NCI-H2227 (cell line): ENCODE data around the gene PRICKLE1.
A peak's percentile ranks its signal among the peaks of the same experiment; 100 is the strongest.

Experiments used
- DNase-seq: peaks from one replicate; lab custom pipeline; 2025; ENCODE audit not compliant: unreplicated experiment; lab: John Stamatoyannopoulos, UW

Gene PRICKLE1

GRCh38 chr12:42588524-42589464 lies 752 bp downstream of the PRICKLE1 start:
- DNase-seq: peak; percentile 11

GRCh38 chr12:42587601-42588523 lies 1.7 kb downstream of the PRICKLE1 start:
- no peak for DNase-seq

- no peak for DNase-seq
These were observed 3.3 kb downstream of the PRICKLE1 start for GRCh38 chr12:42586268-42586667.

- DNase-seq: no peak
These were observed 3.7 kb downstream of the PRICKLE1 start for GRCh38 chr12:42585841-42586216.

- no peak for DNase-seq
These were observed 4.2 kb downstream of the PRICKLE1 start for GRCh38 chr12:42585154-42585840.

- no peak for DNase-seq
These were observed 4.9 kb downstream of the PRICKLE1 start for GRCh38 chr12:42584651-42585111.

GRCh38 chr12:42583016-42583415 lies 6.5 kb downstream of the PRICKLE1 start:
- no peak for DNase-seq

GRCh38 chr12:42582498-42582897 lies 7.0 kb downstream of the PRICKLE1 start:
- no peak for DNase-seq

GRCh38 chr12:42582050-42582449 lies 7.5 kb downstream of the PRICKLE1 start:
- no peak for DNase-seq

GRCh38 chr12:42576374-42576773 lies 13.2 kb downstream of the PRICKLE1 start:
- no peak for DNase-seq

- no peak for DNase-seq
These were observed 13.8 kb downstream of the PRICKLE1 start for GRCh38 chr12:42575717-42576116.

- DNase-seq: no peak
These were observed 14.7 kb downstream of the PRICKLE1 start for GRCh38 chr12:42574851-42575266.

- DNase-seq: no peak
These were observed 18.1 kb downstream of the PRICKLE1 start for GRCh38 chr12:42571327-42572009.

- no peak for DNase-seq
These were observed 19.5 kb downstream of the PRICKLE1 start for GRCh38 chr12:42570076-42570475.

GRCh38 chr12:42568952-42569915 lies 20.3 kb downstream of the PRICKLE1 start:
- DNase-seq: peak; percentile 17

- DNase-seq: no peak
These were observed 23.9 kb downstream of the PRICKLE1 start for GRCh38 chr12:42565633-42566032.

- no peak for DNase-seq
These were observed 24.6 kb downstream of the PRICKLE1 start for GRCh38 chr12:42564996-42565395.

- DNase-seq: no peak
These were observed 25.0 kb downstream of the PRICKLE1 start for GRCh38 chr12:42564556-42564955.

- no peak for DNase-seq
These were observed 28.6 kb downstream of the PRICKLE1 start for GRCh38 chr12:42560977-42561376.
